Suprapubic skin (tissue), 4 donors: ENCODE data around the gene PDE6C. TPM values are rescaled to one million over a fixed set of nuclear protein-coding genes. Genes with fewer than 3 reads are reported as not detected.

ENCODE experiments used
- DNase-seq, 2 donors: peaks; one replicate each; pipeline ENCODE4 v3.0.0-alpha.2; 2019; ENCODE audit warnings: low spot score in 2 of 2
- H3K27ac ChIP-seq: fragments of 200-600 bp; sonication (generic); one replicate; pipeline ENCODE4 v1.5.1; 2019
- H3K27me3 ChIP-seq: fragments of 200-600 bp; sonication (generic); one replicate; pipeline ENCODE4 v1.5.1; 2019
- H3K36me3 ChIP-seq: fragments of 200-600 bp; sonication (generic); one replicate; pipeline ENCODE4 v1.5.1; 2019
- H3K4me1 ChIP-seq: fragments of 200-600 bp; sonication (generic); one replicate; pipeline ENCODE4 v1.5.1; 2019
- H3K4me3 ChIP-seq: fragments of 200-600 bp; sonication (generic); one replicate; pipeline ENCODE4 v1.5.1; 2019; ENCODE audit warnings: mild to moderate bottlenecking
- H3K9me3 ChIP-seq: fragments of 200-600 bp; sonication (generic); one replicate; pipeline ENCODE4 v1.5.1; 2019
- EP300 ChIP-seq: sonication (generic); formaldehyde crosslinking; IDR thresholded peaks from one replicate; pipeline ENCODE4 v1.6.1; 2017; ENCODE audit warnings: antibody characterized with exemption
- POLR2A ChIP-seq, 2 donors: fragments of 450-650 bp; IDR thresholded peaks; one replicate each; pipeline ENCODE4 v1.6.1; 2017; ENCODE audit warnings: antibody characterized with exemption in 2 of 2, mild to moderate bottlenecking in 2 of 2, moderate library complexity in 2 of 2
- POLR2AphosphoS5 ChIP-seq, 3 donors: sonication (generic); formaldehyde crosslinking; IDR thresholded peaks; one replicate each; pipeline ENCODE4 v1.6.1; 2017; ENCODE audit warnings: antibody characterized with exemption in 3 of 3
- WGBS: methylation state at CpG from one replicate; pipeline ENCODE4 v1.1.5; 2018; 5-methylcytosine and 5-hydroxymethylcytosine counted together
- total RNA-seq, 4 donors: library from RNA; depleted of rRNA; stranded (reverse); fragments of >200 nt; gene quantifications; one replicate each; pipeline ENCODE4 v1.1.0, GENCODE V29; 2016
- TF ChIP-seq, protein P1 (sequence below), 2 donors: fragments of 200-600 bp in 1 of 2; fragments of 450-650 bp in 1 of 2; sonication (generic) in 1 of 2; IDR thresholded peaks; one replicate each; pipeline ENCODE4 v1.5.1; 2016 to 2019; ENCODE audit warnings: antibody characterized with exemption in 2 of 2, mild to moderate bottlenecking in 1 of 2, moderate library complexity in 1 of 2

PDE6C gene
- total RNA-seq, 4 donors from 2014 or later: not detected

DNA sequence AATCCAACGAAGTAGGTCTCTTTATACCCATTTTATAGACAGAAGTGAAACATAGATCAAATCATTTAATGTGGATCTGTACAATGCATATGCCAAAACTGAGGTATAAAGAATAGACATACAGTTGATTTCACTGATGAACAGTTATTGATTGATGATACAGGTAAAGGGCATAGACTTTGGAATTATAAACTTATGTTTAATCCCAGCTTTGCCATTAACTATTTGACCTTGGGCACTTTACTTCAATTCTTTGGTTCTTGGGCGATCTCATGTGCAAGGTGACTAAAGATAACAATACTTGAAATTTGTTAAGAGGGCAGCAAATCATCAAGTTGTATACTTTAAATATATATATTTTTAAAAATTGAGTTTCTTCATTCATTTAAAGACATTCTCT lies 61.5 kb downstream of the PDE6C start:
- Histone ChIP-seq H3K36me3 (peaks cover 65% of the 10 kb centered on the region), H3K27ac (no peak overlapping the region), H3K27me3 (no peaks in the 10 kb centered on the region), H3K4me3 (no peak overlapping the region), H3K9me3 (no peaks in the 10 kb centered on the region), H3K4me1 (no peaks in the 10 kb centered on the region)
- WGBS: 95% methylated on average over 2 of the region's 2 CpGs
- TF ChIP-seq POLR2AphosphoS5 (IDR thresholded peaks at IDR 0.05): no peak
- TF ChIP-seq EP300: no peak
- TF ChIP-seq, protein P1, sequence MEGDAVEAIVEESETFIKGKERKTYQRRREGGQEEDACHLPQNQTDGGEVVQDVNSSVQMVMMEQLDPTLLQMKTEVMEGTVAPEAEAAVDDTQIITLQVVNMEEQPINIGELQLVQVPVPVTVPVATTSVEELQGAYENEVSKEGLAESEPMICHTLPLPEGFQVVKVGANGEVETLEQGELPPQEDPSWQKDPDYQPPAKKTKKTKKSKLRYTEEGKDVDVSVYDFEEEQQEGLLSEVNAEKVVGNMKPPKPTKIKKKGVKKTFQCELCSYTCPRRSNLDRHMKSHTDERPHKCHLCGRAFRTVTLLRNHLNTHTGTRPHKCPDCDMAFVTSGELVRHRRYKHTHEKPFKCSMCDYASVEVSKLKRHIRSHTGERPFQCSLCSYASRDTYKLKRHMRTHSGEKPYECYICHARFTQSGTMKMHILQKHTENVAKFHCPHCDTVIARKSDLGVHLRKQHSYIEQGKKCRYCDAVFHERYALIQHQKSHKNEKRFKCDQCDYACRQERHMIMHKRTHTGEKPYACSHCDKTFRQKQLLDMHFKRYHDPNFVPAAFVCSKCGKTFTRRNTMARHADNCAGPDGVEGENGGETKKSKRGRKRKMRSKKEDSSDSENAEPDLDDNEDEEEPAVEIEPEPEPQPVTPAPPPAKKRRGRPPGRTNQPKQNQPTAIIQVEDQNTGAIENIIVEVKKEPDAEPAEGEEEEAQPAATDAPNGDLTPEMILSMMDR (IDR thresholded peaks at IDR 0.05): no peak
- TF ChIP-seq POLR2A (IDR thresholded peaks at IDR 0.05): no peak
- DNase-seq: no peak

DNA sequence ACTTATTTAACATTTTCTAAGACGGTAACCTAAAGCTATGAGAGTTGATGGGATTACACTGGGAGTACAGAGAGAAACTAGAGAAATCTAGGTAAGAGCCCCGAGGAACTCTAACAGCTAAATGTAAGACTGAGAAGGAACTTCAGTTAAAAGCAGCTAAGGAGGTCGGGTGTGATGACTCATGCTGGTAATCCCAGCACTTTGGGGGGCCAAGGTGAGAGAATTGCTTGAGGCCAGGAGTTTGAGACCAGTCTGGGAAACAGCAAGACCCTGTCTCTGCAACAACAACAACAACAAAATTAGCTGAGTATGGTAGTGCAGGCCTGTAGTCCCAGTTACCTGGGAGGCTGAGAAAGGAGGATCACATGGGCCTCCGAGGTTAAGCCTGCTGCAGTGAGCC lies 66.0 kb downstream of the PDE6C start:
- WGBS: 84% methylated on average over 4 of the region's 4 CpGs
- H3K36me3 ChIP-seq: peaks cover 55% of the 10 kb centered on the region
- no peaks in the 10 kb centered on the region for H3K9me3 ChIP-seq
- no peak for TF ChIP-seq EP300
- TF ChIP-seq POLR2A (IDR thresholded peaks at IDR 0.05): no peak
- TF ChIP-seq, protein P1 (IDR thresholded peaks at IDR 0.05): no peak
- TF ChIP-seq POLR2AphosphoS5 (IDR thresholded peaks at IDR 0.05): no peak
- no peaks in the 10 kb centered on the region for H3K4me1 ChIP-seq
- DNase-seq: no peak
- no peak overlapping the region for H3K27ac ChIP-seq
- no peaks in the 10 kb centered on the region for H3K27me3 ChIP-seq
- H3K4me3 ChIP-seq: no peak overlapping the region

DNA sequence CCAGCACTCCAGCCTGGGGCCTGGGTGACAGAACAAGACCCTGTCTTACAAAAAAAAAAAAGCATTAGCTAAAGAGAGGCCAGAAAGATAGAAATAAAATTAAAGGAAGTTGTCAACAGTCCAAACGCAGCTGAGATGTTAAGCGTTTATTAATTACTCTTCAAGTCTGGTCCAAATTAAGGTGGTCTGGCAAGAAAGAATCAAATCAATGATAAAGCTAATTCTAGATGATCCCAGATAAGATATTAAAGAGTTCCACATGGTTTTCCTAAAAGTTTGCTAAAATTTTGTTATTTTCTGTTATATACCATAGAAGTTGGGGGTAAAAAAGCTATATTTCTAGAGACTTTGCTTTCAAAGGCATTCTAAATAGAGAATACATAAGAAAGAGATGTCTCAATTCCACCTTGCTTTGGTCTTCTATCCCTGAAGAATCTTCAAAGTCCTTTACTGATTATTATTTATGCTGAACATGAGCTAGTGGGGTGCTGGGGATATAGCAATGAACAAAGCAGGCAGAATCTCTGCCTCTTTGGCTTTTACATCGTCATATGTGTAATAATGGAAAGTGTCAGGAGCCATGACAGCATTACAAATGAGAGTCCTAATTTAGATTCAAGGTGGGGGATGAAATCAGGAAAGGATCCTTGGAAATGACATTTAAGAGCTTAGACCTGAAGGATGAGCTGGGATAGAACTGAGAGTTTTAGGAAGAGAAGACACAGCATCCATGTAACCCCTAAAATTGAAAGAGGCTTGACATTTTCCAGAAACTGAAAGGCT lies 66.7 kb downstream of the PDE6C start:
- WGBS: 72% methylated on average over 3 of the region's 3 CpGs
- Histone ChIP-seq H3K9me3 (no peaks in the 10 kb centered on the region), H3K27ac (no peak overlapping the region), H3K36me3 (peaks cover 49% of the 10 kb centered on the region), H3K4me3 (no peak overlapping the region), H3K4me1 (no peaks in the 10 kb centered on the region), H3K27me3 (no peaks in the 10 kb centered on the region)
- TF ChIP-seq, protein P1 (IDR thresholded peaks at IDR 0.05): no peak
- TF ChIP-seq POLR2A (IDR thresholded peaks at IDR 0.05) (no peak), EP300 (no peak), POLR2AphosphoS5 (IDR thresholded peaks at IDR 0.05) (no peak)
- DNase-seq: no peak

DNA sequence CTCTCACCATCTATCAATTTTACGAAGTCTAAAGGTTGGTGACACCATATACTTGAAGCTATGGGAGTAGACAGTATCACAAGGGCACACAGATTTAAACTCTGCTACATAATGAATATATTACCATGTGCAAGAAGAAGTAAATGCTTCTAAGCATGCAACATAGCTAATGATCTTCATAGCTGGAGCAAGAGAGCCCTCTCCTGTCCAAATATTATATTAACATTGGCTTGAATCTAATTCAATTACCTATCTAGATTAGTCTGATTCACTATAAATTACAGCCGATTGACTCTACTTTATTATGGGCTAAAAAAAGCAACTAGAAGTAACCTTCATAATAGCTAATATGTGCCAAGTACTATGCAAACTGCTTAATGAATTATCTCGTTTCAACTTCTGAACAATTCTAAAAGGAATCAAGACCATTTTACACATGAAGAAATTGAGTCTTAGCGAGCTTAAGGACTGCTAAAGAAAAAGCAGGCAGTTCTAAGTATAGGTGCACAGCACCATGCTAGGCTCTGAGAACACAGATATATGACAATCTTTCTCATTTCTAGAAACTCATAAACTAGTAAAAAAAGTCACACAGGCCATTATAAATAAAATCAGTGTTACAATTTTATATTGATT lies 68.2 kb downstream of the PDE6C start:
- WGBS: 61% methylated on average over 4 of the region's 4 CpGs

DNA sequence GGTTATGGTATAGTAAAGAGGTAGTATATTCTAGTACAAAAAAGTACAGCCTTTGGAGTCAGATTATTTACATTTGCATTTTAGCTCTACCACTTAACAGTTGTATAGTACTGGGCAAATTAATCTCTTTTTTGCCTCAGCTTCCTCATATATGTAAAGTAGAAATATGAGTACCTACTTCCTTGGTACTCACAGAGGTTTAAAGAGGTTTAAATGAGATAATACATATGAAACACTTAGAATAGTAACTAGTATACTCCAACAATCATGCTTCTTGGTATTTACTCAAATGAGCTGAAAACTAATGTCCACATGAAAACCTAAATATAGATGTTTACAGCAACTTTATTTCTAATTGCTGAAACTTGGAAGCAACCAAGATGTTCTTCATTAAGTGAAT lies 75.4 kb downstream of the PDE6C start:
- H3K27ac ChIP-seq: no peak overlapping the region
- no peak for TF ChIP-seq POLR2A (IDR thresholded peaks at IDR 0.05)
- TF ChIP-seq POLR2AphosphoS5 (IDR thresholded peaks at IDR 0.05): no peak
- no peak for TF ChIP-seq EP300
- TF ChIP-seq, protein P1 (IDR thresholded peaks at IDR 0.05): no peak
- H3K27me3 ChIP-seq: no peaks in the 10 kb centered on the region
- no peak for DNase-seq
- no peaks in the 10 kb centered on the region for H3K4me1 ChIP-seq
- peaks cover 35% of the 10 kb centered on the region for H3K36me3 ChIP-seq
- no peak overlapping the region for H3K4me3 ChIP-seq
- no peaks in the 10 kb centered on the region for H3K9me3 ChIP-seq

More for the DNA sequence above, 68.2 kb downstream of the PDE6C start:
- TF ChIP-seq POLR2A (IDR thresholded peaks at IDR 0.05) (no peak), EP300 (no peak), POLR2AphosphoS5 (IDR thresholded peaks at IDR 0.05) (no peak)
- TF ChIP-seq, protein P1 (IDR thresholded peaks at IDR 0.05): no peak
- Histone ChIP-seq H3K4me3 (no peak overlapping the region), H3K27ac (no peak overlapping the region), H3K4me1 (no peaks in the 10 kb centered on the region), H3K9me3 (no peaks in the 10 kb centered on the region), H3K36me3 (peaks cover 48% of the 10 kb centered on the region), H3K27me3 (no peaks in the 10 kb centered on the region)
- DNase-seq: no peak
